ENCODE results near the gene ZFPM1.

ZFPM1 gene

GRCh38 chr16:88531931-88532433 lies 78.9 kb downstream of the ZFPM1 start:
- no peak overlapping the region for H3K9ac ChIP-seq (ENCODE audit: low read length)
- no peaks in the 10 kb centered on the region for H3K9me3 ChIP-seq (ENCODE audit: insufficient read depth, low read length)
- H3K79me2 ChIP-seq (ENCODE audit: low read length) = no peaks in the 10 kb centered on the region
- no peak overlapping the region for H3K4me2 ChIP-seq (ENCODE audit: low read length)
- no peak overlapping the region for H3K27ac ChIP-seq (ENCODE audit: low read length)
- H4K20me1 ChIP-seq (ENCODE audit: insufficient read depth, low read length) = no peaks in the 10 kb centered on the region
- no peak overlapping the region for H3K4me3 ChIP-seq (ENCODE audit: low read length)
- H3K4me1 ChIP-seq (ENCODE audit: low read length) = no peaks in the 10 kb centered on the region
- TF ChIP-seq EZH2phosphoT487 (IDR thresholded peaks at IDR 0.05; ENCODE audit: low read depth) = no peak
- no peak for TF ChIP-seq CTCF (IDR thresholded peaks at IDR 0.05; ENCODE audit: low read depth, low read length)
- H2AFZ ChIP-seq (ENCODE audit: low read depth, low read length) = no peak overlapping the region
- no peaks in the 10 kb centered on the region for H3K36me3 ChIP-seq (replicated peaks; ENCODE audit: low read depth, low read length)
- H3K27me3 ChIP-seq (ENCODE audit: low read depth, low read length) = no peaks in the 10 kb centered on the region

GRCh38 chr16:88532434-88533241 lies 79.6 kb downstream of the ZFPM1 start:
- Histone ChIP-seq H3K27me3 (ENCODE audit: low read depth, low read length) (no peaks in the 10 kb centered on the region), H3K9ac (ENCODE audit: low read length) (no peak overlapping the region), H3K79me2 (ENCODE audit: low read length) (no peaks in the 10 kb centered on the region), H3K36me3 (replicated peaks; ENCODE audit: low read depth, low read length) (no peaks in the 10 kb centered on the region), H3K4me3 (ENCODE audit: low read length) (no peak overlapping the region), H3K4me2 (ENCODE audit: low read length) (no peak overlapping the region), H3K27ac (ENCODE audit: low read length) (no peak overlapping the region), H3K9me3 (ENCODE audit: insufficient read depth, low read length) (no peaks in the 10 kb centered on the region), H2AFZ (ENCODE audit: low read depth, low read length) (no peak overlapping the region), H4K20me1 (ENCODE audit: insufficient read depth, low read length) (no peaks in the 10 kb centered on the region), H3K4me1 (ENCODE audit: low read length) (no peaks in the 10 kb centered on the region)
- TF ChIP-seq CTCF (IDR thresholded peaks at IDR 0.05; ENCODE audit: low read depth, low read length) = no peak
- no peak for TF ChIP-seq EZH2phosphoT487 (IDR thresholded peaks at IDR 0.05; ENCODE audit: low read depth)

DNA sequence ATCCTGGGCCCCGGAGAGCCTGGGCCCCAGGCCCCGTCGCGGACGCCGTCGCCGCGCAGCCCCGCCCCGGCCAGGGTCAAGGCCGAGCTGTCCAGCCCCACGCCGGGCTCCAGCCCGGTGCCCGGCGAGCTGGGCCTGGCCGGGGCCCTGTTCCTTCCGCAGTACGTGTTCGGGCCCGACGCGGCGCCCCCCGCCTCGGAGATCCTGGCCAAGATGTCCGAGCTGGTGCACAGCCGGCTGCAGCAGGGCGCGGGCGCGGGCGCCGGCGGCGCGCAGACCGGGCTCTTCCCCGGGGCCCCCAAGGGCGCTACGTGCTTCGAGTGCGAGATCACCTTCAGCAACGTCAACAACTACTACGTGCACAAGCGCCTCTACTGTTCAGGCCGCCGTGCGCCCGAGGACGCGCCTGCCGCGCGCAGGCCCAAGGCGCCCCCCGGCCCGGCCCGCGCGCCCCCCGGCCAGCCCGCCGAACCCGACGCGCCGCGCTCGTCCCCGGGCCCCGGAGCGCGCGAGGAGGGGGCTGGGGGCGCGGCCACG lies 80.4 kb downstream of the ZFPM1 start:
- H3K79me2 ChIP-seq (ENCODE audit: low read length) = no peaks in the 10 kb centered on the region
- H4K20me1 ChIP-seq (ENCODE audit: insufficient read depth, low read length) = no peaks in the 10 kb centered on the region
- no peaks in the 10 kb centered on the region for H3K27me3 ChIP-seq (ENCODE audit: low read depth, low read length)
- no peak overlapping the region for H2AFZ ChIP-seq (ENCODE audit: low read depth, low read length)
- no peak for TF ChIP-seq CTCF (IDR thresholded peaks at IDR 0.05; ENCODE audit: low read depth, low read length)
- TF ChIP-seq EZH2phosphoT487 (IDR thresholded peaks at IDR 0.05; ENCODE audit: low read depth) = no peak
- H3K36me3 ChIP-seq (replicated peaks; ENCODE audit: low read depth, low read length) = no peaks in the 10 kb centered on the region
- no peaks in the 10 kb centered on the region for H3K4me1 ChIP-seq (ENCODE audit: low read length)
- no peak overlapping the region for H3K4me2 ChIP-seq (ENCODE audit: low read length)
- H3K9me3 ChIP-seq (ENCODE audit: insufficient read depth, low read length) = no peaks in the 10 kb centered on the region
- no peak overlapping the region for H3K4me3 ChIP-seq (ENCODE audit: low read length)
- no peak overlapping the region for H3K27ac ChIP-seq (ENCODE audit: low read length)
- no peak overlapping the region for H3K9ac ChIP-seq (ENCODE audit: low read length)

- no peak overlapping the region for H3K4me3 ChIP-seq (ENCODE audit: low read length)
- no peaks in the 10 kb centered on the region for H3K4me1 ChIP-seq (ENCODE audit: low read length)
- no peak overlapping the region for H3K9ac ChIP-seq (ENCODE audit: low read length)
- H3K27ac ChIP-seq (ENCODE audit: low read length) = no peak overlapping the region
- H3K9me3 ChIP-seq (ENCODE audit: insufficient read depth, low read length) = no peaks in the 10 kb centered on the region
- H3K79me2 ChIP-seq (ENCODE audit: low read length) = no peaks in the 10 kb centered on the region
- no peaks in the 10 kb centered on the region for H3K36me3 ChIP-seq (replicated peaks; ENCODE audit: low read depth, low read length)
- H2AFZ ChIP-seq (ENCODE audit: low read depth, low read length) = no peak overlapping the region
- no peaks in the 10 kb centered on the region for H4K20me1 ChIP-seq (ENCODE audit: insufficient read depth, low read length)
- TF ChIP-seq CTCF (IDR thresholded peaks at IDR 0.05; ENCODE audit: low read depth, low read length) = no peak
- no peak overlapping the region for H3K4me2 ChIP-seq (ENCODE audit: low read length)
- H3K27me3 ChIP-seq (ENCODE audit: low read depth, low read length) = no peaks in the 10 kb centered on the region
Measured at GRCh38 chr16:88533932-88534637, 81.0 kb downstream of the ZFPM1 start.

Measured in OCI-LY3 (cell line).